T-helper 2 cell (primary cell): Measurements from ENCODE around the gene EEF1AKMT2.
"Not testable (repeated sequence)": the region's sequence is repeated elsewhere in the genome, so short reads cannot be mapped to it uniquely, and the experiment has no call there.

ENCODE experiments used
- DNase-seq, 5 experiments: peaks; one replicate each; pipeline versions ENCODE4 v3.0.0 to v3.0.0-alpha.2; 2012 to 2022

Gene EEF1AKMT2

GRCh38 chr10:124754227-124754626 lies 37.5 kb downstream of the EEF1AKMT2 start:
- DNase-seq = no peak

- DNase-seq = no peak
Observed at GRCh38 chr10:124748953-124749645, 42.6 kb downstream of the EEF1AKMT2 start.

DNA sequence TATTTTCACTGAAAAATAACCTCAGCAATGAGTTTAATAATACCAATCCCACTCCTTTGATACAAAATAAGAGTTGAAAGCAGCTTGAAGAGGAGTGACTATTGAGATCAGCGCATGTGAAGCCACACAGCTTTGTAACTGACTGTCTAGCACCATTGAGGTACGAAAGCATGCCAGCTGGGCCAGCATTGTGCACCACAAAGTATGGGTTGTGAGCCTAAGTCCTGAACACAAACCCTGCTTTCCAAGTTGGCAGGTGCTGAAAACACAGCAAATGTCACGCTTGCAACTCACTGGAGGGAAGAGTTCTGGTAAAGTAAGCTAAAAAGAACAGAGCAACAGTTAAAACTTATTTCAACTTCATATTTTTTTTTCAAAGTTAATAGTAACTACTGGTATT lies 43.5 kb downstream of the EEF1AKMT2 start:
- DNase-seq = no peak

- DNase-seq = no peak
Observed at GRCh38 chr10:124747745-124748144, 43.9 kb downstream of the EEF1AKMT2 start.

- DNase-seq = no peak
Observed at GRCh38 chr10:124746992-124747391, 44.7 kb downstream of the EEF1AKMT2 start.

DNA sequence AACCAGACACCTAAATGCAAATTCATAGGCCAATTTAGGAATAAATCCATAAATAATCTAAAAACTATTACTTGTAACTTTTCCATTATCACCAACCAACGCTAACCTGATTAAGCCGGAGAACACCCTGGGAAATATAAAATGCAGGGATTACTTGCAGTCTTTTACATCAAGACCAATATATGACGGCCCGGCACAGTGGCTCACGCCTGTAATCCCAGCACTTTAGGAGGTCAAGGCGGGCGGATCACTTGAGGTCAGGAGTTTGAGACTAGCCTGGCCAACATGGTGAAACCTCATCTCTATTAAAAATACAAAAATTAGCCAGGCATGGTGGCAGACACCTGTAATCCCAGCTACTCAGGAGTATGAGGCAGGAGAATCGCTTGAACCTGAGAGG lies 45.2 kb downstream of the EEF1AKMT2 start:
- not testable (repeated sequence) for DNase-seq

DNA sequence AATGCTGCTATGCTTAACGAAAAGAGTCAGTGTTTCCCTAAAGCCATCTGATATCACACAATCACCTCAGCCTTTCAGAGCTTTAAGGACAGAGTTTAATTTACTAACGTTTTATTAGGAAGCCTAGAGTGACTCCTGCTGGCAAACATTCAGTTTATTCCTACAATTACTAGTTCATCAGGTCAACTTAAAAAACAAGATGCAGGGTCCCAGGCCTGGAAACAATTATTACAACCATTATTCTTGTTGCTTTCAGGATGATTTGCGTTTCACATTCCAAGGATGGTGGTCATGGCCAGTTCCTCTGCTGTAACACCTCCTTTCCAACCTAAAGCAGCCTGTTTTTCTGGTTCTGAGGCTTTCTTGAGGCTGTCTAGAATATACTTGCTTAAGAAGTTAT lies 46.0 kb downstream of the EEF1AKMT2 start:
- DNase-seq = peak in 1 of 5 experiments; percentile 56

DNA sequence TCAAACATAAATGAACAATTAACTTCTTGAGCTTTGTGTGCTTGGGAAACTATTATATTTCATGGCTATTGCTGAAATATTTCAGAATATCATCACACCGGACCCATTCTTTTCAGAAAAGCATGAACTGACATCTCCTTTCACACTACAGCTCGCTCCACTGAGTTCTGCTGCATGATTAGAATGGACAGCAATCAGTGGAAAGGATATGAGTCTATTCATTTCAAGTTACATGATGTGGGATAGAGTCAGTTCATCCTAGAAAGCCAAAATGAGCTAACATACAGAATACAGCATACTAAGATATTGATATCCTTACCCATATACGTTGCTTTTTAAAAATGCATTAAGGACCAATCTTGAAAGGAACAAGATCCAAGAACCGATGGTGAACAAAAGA lies 46.4 kb downstream of the EEF1AKMT2 start:
- DNase-seq = no peak

DNA sequence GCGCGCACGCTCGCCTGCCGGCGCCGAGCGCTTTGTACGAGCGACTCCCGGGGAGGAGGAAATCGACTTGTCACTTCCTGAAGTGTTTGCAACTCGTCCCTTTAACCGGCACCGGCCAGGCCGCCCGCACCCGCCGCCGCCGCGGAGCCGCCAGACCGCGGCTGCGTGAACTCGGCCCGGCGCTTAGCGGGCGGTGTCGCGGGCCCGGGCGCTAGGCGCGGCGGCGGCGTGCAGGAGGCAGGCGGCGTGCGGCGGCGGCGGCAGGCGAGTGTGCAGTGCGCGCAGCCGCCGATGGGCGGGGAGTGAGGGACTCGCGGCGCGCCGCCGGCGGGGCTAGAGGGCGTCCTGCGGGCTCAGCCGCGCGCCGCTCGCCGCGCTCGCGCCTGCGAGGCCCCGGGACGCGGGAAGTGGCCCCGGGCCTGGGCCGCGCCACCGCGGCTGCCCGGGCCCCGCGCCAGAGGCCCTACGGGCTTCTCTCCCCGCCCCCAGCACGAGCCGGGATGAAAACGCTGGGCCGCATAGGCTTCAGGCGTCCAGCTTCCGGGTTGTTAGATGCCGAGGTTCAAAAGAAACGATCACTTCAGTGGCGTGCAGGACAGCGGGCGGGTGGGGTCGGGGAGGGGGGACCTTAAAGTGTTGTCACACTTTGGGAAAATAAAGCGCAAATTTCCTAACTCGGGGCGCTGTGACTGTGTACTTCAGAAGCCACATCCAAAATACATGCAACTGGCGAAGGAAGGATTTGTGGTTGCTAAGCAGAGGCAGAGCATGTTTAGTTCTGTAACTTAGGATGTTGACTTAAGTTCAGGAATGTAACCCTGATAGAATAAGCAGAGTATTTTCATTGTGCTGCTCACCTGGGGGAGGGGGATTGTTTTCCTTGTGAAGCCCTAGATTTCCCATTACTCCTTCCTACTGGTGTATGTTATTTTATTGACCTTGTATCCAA lies 47.3 kb downstream of the EEF1AKMT2 start, which contains the start of gene FAM53B:
FAM53B (minus strand) TSS at position 277 of the 949 bp plus-strand sequence. CDS start 37,665 bp downstream, outside the sequence.
- DNase-seq = peak; percentile 69 to 90 (median 78)

GRCh38 chr10:124743191-124744101 lies 48.2 kb downstream of the EEF1AKMT2 start:
- peak in 1 of 5 experiments; percentile 39 for DNase-seq

DNA sequence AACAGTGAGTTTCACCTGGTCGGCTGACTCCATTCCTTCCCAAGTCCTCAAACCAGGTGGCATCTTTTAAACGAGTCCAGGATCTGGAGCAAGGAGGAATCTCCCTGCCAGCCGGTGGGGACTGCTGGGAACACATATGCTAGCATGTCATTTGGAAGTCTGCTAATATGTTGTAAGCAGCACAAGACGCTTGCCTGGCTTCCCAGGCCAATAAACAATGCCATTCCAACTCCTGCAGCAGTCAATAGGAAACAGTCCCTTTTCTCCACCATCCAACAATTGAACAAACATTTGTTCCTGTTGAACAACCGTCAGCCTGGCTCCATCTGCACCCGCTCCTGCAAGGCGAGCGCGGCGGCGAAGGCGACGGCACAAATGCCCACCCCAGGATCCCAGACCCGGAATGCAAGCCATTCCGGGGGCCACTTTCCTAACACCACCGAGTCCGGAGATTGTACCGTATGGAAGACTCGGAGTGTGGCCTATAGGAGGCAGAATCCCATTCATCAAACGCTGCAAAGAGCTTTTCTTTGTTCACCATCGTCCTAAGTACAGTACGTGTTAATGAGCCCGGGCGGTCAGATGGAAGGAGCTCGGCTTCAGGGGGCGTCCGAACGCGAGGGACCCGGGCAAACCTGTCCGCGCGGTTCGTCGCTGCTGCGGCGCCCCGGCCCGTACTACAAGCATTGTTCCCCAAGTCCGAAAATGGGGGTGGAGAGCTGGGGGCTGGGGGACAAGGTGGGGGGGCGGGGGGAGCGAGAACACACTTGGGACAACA lies 49.1 kb downstream of the EEF1AKMT2 start:
- no peak for DNase-seq

DNA sequence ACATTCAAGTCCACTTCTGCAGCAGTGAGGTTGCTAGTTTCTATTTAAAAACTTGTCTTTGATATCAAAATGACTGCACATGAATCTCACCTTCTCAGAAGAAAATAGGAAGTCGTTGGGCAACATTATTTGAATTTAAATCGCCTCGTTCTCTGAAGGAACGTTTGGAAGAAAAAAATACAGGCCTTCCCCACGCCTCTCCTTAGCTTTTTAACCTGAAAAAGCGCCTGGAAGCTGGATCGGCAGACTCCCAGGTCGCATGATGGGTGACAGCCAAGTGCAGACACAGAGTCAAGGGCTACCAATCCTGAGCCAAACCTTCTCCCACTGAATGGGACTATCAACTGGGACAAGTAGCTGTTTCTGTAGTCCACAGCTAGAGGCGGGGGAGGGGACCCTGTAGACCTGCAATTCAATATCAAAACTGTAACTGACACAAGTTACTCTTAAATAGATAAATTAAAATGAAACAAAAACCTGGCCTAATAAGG lies 49.7 kb downstream of the EEF1AKMT2 start:
- DNase-seq = no peak

- peak; percentile 48 to 71 (median 66) for DNase-seq
Observed at GRCh38 chr10:124741281-124741921, 50.3 kb downstream of the EEF1AKMT2 start.

DNA sequence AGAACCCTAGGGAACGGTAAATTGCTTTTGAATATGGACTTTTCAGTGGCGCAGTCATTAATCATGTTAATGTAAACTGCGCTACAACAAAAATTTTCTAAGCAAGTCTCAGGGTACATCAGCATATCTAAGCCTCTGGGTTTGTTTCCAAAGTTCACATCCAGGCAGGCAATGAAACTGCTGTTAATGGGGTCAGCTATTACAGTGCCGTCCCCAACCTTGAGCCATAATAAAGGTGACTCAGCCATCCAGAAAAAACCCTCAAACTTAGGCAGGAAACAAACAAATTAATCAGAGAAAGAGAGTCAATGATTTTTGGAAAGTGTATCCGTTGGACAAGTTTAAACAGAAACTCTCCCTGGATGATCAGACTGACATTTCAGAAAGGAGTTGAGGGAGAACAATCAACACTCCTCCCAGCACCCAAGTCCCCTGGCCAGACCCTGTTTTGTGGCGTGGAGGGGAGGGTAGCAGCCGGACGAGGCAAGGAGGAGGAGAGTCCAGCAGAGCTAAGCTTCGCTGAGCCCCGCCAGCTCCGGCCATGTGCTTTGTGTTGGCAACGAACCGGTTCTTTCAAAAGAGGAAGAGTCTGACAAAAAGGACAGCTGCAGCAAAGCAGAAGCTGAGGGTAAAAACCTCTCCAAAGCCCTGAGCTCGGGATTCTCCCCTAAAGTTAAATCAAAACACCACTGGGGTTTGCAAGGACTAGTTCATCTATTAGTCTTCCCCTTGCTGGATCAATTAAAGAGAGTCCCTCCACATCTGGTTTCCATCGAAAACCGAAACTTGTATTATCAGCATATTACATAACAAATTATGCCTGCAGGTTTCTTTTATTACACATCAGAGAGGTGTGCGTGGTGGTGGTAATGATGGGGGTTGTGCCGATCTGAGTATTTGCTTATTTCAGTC lies 51.1 kb downstream of the EEF1AKMT2 start:
- peak in 1 of 5 experiments; percentile 57 for DNase-seq

DNA sequence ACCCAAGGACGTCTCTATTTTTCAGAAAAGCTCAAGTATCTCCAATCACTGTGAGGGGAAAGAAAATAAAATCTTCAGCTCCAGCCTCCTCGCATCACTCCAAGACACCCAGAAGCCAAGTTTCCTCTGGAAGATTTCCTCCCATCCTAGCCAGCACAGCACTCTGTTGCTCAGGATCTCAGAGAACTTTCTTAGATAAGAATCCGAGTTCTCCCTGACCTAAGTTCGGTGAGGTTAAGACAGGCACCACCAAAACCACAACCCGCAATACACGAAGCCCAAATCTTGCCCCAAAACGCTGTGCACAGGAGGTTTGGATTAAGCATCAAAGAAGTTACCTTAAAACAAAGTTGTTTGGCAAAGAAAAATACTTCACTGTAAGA lies 51.7 kb downstream of the EEF1AKMT2 start:
- no peak for DNase-seq

DNA sequence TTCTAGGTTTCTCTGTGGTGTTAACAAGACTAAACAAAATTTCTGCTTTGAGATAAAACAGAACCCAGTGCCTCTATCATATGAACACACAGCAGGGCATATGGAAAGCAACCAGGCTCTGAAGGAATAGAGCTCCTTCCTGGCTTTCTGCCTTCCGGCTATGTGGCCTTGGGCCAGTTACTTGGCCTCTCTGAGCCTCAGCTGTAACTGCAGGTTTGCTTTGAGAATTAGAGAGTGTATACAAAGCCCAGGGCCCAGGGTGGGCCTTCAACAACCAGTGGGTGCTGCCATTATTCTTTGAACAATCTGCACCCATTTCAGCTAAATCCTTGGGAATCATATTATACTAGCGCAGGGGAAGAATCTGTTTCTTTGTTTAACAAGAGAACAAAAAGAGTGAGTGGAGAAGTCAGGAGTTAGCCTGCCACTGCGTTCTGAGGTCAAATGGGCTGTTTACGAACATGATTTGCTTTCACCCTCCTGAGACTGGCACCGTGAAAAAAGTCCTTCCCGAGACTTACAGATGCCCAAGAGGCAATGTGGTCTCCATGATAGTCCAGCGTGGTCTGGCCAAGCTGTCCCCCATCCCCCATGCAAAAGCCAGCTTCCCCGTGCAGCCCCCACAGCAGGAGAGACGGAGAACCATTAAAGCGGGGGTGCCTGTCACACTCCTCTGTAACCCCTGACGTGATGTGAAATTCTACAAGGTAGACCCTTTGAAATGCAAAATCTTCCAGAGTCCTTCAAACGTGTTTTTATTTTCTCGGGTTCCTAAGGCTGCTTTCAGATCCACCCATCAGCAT lies 52.4 kb downstream of the EEF1AKMT2 start:
- no peak for DNase-seq

- no peak for DNase-seq
Observed at GRCh38 chr10:124738441-124738840, 53.2 kb downstream of the EEF1AKMT2 start.

DNA sequence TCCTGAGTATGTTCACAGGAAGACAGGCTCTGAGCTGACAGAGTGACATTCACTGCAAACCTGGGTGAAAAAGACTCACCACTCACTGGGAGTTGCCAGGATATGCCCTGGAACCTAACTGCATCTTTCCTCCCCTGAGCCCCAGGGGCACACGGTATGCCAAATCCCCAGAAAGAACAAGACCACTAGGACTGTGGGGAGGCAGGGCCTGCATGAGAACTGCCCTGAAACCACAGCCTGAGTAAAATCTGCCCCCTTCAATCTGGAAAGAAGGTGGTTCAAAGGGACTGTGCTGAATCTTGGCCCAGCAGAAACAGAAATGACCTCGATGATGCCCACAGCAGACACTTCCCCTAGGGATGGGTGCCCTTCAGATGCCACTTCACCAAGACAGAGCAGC lies 54.0 kb downstream of the EEF1AKMT2 start:
- DNase-seq = no peak

DNA sequence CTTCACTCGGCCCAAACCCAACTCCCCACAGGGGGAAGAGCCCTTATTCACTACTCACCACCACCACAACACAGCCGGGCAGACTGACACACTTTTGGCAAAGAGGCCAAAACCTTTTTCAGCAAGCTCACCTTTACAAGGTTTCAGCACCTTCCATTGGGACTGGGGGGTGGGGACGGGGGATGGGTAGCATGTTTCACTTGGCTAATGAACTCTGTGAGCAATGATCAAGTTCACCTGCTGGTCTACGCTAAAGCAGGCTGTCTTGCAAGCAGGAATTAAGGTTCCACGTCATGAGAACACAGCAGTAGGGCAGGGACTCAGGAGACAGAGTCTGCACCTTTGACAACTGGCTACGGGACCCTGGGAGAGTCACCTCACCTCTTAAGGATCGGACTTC lies 54.5 kb downstream of the EEF1AKMT2 start:
- DNase-seq = no peak
